COR-L47 (cell line): Measurements from ENCODE around the gene NR2F2.

ENCODE experiments used
- DNase-seq: peaks from one replicate; lab custom pipeline; 2025; lab: John Stamatoyannopoulos, UW

The NR2F2 gene

DNA sequence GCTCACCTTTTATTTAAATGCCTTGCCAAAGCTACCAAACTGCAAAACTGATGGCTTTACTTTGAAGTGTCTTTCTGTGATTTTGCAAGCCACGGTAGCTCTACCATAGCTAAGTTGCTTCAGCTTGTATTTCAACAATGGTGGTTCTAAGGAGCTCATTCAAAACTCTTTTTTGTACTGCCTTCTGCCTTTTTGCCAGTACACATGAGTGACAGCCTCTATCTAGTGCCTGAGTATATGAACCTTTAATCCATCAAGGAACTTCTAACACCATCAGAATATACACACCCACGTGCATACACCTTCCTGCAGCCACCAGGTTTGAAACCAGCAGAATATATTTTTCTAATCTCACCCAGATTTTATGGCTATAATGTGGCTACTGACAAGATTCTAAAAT is 10.4 kb upstream of the NR2F2 start:
- DNase-seq: no peak

DNA sequence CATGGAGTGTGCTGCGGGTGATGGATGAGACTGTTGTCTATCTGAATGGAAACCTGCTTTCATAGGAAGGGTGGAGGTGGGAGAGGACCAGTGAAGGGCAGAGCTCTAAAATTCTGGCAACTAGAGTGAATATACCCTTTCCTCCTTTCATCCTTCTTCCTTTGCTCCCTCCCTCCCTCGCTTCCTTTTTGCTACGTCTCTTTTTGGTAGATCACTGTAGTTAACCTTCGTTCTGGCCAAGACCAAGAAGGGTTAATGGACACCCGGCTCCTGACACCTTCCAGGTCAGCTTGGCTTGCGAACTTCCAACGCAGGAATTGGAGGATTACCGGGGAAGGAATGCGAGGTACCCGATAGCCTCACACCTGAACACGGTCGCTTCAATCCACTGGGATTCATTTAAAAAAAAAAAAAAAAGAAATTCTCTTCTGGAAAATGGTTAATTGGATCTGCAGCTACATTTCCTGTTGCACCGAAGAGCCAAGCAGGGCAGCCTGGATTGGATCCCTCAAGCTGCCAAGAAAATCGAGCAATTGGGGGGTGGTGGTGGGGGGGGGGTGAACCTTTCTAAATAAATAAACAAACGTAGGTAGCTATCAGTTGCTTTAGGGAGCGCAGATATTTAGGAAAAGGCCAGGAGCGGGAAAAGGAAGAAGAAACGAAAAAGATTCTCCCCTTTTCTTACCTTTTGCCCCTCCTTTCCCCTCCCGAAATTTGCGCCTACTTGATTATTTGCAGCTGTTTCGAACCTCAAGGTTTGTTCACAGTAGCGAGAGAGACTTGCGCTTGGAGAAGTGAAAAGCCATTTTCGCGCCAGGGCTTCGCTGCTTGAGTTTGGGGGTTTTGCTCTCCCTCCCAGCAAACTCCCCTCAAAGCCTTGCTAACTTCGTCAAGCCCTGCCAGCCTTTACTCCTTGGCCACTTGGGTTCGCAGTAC is 9.5 kb upstream of the NR2F2 start:
- DNase-seq: no peak

- no peak for DNase-seq
Measured at GRCh38 chr15:96321639-96322535, 8.6 kb upstream of the NR2F2 start.

DNA sequence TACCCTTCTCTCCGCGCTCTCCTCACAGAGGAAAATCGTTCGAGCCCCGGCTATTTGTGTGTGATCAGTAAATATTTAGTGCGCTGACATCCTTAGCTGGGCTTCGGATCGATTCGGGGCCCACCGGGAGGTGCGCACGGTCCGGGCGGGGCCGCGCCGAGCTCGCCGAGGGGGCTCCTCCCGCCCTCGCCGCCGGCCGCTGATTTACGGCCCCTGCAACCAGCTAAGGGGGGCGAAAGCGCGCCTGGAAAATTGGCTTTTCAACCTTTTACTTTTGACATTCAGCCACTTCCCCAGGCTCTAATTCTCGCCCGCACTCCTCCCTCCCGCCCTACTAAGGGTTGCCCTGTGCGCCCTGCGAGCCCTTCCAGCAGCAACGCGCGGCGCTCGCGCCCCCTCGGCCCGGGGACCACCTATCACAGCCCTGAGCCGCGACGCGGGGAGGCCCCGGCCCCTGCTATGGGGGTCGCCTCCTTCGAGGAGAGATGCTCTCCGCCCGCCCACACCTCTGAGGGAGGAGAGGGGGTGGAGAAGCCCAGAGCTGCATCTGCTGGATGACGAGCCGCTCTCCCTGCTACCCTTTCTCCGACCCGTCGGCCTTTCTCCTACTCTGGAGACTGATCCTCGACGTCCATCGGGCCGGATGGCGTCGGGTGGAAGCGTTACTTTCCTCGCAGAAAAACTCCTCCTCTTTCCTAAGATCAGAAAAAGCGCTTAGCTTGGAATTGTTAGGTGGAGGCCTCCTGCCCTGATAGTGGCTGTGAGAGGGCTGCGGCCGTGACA is 7.8 kb upstream of the NR2F2 start:
- DNase-seq: no peak

- DNase-seq: no peak
Measured at GRCh38 chr15:96323319-96324145, 7.0 kb upstream of the NR2F2 start.

DNA sequence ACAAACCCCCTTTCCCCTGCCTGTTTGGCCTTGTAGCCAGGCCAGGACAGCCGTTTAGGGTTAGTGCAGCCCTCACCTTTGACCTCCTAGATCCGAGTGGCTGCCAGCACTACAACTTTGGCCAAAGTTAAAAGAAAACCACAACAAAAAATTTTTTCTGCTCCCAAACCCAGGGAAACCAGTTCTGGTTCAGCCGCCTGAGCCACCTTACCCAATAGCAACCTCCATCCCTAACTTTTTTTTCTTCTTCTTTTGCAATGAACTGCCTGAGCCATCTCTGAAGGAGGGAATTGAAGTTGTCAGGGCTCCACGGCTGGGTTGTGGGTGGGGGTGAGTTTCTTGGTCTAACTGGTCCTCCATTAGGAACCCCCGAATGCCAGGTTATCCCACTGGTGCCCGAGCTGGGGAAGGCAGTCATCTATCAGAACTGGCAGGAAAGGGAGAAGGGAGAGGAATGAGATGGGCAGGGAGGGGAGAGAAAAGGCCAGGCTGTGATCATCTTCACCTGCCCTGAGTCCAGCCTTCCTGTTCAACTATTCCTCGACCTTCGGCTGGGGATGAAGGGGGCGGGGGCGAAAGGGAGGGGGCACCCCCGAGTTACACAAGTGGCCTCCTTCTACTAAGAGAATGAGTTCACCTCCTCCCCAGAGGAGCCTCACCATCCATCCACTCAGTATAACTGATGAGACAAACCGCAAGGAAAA is 6.2 kb upstream of the NR2F2 start:
- DNase-seq: no peak

GRCh38 chr15:96324940-96325540 is 5.5 kb upstream of the NR2F2 start:
- DNase-seq: no peak

DNA sequence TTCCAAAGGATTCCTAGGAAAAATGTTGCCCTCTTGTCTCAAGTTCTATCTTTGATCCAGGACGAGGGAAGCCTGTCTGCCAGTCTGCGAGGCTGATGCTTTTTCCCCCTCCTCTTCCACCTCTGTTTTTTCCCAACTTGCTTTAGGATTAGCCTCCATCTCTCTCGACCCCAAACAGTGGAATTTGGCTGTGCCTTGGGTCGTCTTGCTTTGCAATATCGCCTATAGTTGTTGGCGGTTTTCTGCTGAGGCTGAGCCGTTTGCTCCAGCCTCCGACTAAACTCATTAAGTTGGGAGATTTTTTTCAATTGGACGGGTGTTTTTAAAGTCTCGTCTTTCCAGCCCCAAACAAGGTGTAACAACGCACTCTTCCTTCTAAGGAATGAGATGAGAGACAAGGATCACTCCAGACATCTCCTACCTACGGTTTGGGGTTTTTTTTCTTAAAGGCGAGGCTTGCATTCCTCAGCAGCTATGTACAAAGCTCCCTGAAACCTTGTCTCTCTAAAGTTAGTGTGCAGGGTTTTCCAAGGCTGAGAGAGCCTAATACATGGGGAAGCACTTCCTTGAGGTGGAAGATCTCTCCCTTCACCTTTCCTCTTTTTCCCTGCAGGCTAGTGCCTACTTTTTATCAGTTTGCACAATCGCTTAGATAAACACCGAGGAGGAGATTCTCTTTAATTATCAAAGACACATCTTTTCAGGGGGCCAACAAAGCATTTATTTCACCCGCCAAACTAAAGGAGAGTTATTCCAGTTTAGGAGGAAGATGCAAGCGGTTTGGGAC is 4.8 kb upstream of the NR2F2 start:
- DNase-seq: no peak

- no peak for DNase-seq
Measured at GRCh38 chr15:96326328-96327154, 4.0 kb upstream of the NR2F2 start.

DNA sequence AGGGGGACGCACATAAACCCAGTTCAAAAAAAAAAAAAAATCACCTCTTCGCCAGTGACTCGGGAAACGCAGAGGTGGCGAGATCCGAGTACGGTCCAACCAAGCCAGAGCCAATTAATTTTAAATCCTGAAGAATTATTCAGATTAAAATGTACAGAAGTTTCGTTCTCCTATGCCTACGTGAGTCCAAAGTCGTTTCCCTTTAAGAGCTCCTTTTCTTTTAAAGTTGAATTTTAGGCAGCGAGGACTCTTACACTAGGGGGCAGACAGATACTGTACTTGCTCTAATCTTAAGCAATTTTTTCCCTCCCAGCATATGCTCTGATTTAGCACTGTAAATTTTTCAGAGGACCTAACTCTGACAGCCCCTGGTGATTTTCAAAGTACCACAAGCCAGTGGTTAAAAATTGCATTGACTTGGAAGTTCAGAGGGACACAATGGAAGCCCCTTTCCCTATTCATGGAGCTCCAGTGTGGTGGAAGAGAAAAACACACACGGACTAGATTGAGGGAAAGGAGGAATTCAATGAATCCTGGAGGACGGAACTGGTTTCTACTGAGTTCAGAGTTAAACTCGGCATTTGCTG is 3.3 kb upstream of the NR2F2 start:
- DNase-seq: peak; percentile 64

DNA sequence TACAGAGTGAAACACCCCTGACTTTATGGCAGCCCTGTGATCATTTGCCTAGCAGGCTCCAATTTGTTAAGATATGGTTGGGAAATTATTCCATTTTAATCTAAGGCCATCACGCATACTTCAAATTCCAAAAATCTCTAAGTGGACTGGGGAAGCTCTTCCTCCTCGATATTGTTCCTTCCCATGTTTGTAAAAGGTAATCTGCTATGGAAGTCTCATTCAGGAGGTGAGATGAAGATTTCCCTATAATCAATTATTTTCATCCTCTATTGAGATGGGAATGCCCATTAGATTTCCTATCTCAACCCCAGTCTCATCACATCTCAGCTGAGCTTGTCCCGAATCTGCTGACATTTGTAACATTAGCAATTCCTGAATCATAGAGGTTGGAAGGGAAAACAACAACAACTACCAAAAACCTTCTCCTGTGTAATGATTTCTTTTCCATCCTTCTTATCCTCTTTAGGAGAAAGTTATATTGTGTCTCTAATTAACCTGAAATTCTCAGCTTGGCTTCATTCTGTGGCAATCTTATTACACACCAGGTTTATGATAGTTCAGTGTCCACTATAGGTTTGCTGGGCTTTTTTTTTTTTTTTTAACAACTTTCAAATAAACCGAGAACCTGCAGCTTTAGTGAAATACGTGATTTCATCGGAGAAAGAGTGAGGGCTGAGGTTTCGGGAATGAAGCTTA is 2.2 kb upstream of the NR2F2 start:
- no peak for DNase-seq

DNA sequence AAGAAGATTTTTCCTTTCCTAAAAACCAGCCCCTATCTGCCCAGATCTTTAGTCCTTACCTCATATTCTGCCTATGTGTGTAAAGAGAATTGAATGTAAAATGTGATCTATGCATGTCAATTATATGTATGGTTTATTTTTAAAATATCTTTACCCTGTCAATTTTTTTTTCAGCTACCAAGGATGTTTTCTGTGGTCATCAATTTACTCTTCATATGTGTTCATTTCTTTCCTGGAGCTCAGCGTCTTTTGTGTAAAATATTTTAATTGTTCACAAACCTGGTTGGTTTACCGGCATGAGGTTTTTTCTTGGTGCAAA is 1.7 kb upstream of the NR2F2 start:
- DNase-seq: no peak

- no peak for DNase-seq
Measured at GRCh38 chr15:96329403-96329981, 1.0 kb upstream of the NR2F2 start.

DNA sequence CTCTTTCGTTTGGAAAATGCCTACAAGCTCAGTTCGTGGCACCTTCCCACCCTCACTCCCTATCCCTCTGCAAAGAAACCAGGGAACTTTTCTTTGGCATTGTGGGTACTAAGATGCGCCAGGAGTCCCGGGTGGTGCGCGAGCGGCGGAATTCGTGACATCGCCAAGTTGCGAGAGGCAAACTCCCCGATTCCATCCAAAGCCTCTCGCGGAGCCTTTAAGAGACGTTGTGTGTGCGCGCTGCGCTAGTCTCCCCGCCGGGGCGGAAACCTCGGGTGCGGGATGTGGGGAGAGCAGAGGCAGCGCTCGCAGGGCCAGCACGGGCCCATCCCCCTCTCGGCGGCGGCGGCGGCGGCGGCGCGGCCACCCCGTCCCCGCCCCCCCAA is 443 bp upstream of the NR2F2 start:
- DNase-seq: peak; percentile 72

- DNase-seq: no peak
Measured at GRCh38 chr15:96331144-96331944, 844 bp downstream of the NR2F2 start.

DNA sequence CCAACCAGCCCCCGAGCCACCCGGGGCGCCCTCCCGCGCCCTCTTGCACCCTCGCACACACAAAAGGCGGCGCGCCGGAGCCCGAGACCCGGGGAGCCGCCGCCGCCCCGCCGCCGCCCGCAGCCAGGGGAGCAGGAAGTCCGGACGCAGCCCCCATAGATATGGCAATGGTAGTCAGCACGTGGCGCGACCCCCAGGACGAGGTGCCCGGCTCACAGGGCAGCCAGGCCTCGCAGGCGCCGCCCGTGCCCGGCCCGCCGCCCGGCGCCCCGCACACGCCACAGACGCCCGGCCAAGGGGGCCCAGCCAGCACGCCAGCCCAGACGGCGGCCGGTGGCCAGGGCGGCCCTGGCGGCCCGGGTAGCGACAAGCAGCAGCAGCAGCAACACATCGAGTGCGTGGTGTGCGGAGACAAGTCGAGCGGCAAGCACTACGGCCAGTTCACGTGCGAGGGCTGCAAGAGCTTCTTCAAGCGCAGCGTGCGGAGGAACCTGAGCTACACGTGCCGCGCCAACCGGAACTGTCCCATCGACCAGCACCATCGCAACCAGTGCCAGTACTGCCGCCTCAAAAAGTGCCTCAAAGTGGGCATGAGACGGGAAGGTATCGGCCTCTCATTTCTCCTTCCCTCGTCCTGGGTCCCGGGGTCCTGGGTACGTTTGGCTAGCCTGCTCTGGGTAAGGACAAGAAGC is 1.6 kb downstream of the NR2F2 start:
- peak; percentile 36 for DNase-seq
